GM12874 (cell line): ENCODE data around the gene ADTRP.

ENCODE experiments used
- CTCF ChIP-seq: IDR thresholded peaks from 2 replicates; pipeline ENCODE4 v1.5.1; 2011; ENCODE audit warnings: low read depth, mild to moderate bottlenecking, control low read depth, low read length, moderate library complexity; ENCODE audit not compliant: insufficient read depth

Gene ADTRP

GRCh38 chr6:11767978-11768756 is 10.4 kb downstream of the ADTRP start:
- TF ChIP-seq CTCF, result no peak

DNA sequence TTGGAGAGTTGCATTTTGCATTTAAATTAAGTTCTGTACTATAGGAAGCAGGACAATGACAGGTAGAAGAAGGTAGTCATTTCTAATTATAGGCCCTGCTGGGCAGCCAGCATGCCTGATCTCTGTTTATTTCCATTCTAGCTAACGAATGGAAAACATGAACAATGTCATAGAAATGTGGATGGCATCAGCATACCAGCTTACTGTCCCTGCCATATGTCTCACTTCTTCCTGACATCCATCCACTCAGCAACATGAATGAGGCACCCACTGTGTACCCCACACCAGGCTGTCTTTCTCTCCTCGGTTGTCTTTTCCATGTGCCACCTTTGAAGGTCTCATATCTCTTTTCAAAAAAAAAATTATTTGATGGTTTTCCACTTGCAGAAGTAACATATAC is 11.1 kb downstream of the ADTRP start:
- no peak for TF ChIP-seq CTCF

DNA sequence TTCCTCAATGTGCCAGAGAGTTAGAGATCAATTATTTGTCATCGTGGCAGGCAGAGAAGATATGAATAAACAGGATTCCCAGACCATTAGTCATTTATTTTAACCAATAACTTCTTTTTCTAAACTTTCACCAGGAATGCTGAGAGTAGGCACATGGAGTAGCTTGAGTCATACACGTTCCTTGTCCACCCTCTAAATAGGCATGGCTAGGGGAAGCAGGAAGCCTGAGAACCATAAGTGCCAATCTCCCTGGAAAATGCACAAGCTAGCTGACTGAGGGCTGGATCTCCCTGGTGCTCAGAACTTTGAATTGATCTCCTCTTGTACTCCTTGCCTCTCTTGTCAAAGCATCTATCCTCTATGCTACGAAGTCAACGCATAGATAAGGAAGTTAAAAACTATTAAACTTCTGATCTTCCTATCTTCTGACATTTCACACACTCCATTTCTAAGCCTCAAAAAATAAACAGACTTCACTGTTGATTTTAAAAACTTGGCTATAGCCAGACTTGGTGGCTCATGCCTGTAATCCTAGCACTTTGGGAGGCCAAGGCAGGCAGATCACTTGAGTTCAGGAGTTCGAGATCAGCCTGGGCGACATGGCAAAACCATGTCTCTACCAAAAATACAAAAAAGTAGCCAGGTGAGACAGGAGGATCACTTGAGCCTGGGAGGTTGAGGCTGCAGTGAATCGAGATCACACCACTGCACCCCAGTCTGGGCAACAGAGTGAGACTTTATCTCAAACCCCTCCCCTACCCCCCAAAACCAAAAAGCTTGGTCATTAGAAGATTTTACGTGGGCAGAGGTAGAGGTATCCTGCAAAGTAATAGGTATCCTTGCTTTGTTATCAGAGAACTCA is 11.8 kb downstream of the ADTRP start:
- TF ChIP-seq CTCF, result no peak

GRCh38 chr6:11766043-11766442 is 12.6 kb downstream of the ADTRP start:
- TF ChIP-seq CTCF, result no peak

- TF ChIP-seq CTCF, result no peak
Observed at GRCh38 chr6:11764250-11764604, 14.4 kb downstream of the ADTRP start.

- no peak for TF ChIP-seq CTCF
Observed at GRCh38 chr6:11763460-11764249, 14.9 kb downstream of the ADTRP start.
